RPMI8226 (cell line): ENCODE results near the gene ZNRF2.
"Not testable (repeated sequence)": the region's sequence is repeated elsewhere in the genome, so short reads cannot be mapped to it uniquely, and the experiment has no call there.

Experiments
- DNase-seq: peaks from one replicate; pipeline ENCODE4 v3.0.0-alpha.2; 2015

ZNRF2 gene

GRCh38 chr7:30292416-30293038 is 8.1 kb downstream of the ZNRF2 start:
- DNase-seq, result peak; percentile 81

GRCh38 chr7:30296304-30296703 is 11.9 kb downstream of the ZNRF2 start:
- DNase-seq, result peak; percentile 86

GRCh38 chr7:30297499-30297898 is 13.1 kb downstream of the ZNRF2 start:
- DNase-seq, result not testable (repeated sequence)

GRCh38 chr7:30298409-30298808 is 14.0 kb downstream of the ZNRF2 start:
- not testable (repeated sequence) for DNase-seq

- no peak for DNase-seq
Measured at GRCh38 chr7:30301751-30302150, 17.4 kb downstream of the ZNRF2 start.

GRCh38 chr7:30302656-30303311 is 18.4 kb downstream of the ZNRF2 start:
- DNase-seq, result peak; percentile 83

- peak; percentile 86 for DNase-seq
Measured at GRCh38 chr7:30303312-30304039, 19.1 kb downstream of the ZNRF2 start.

GRCh38 chr7:30304177-30304884 is 19.9 kb downstream of the ZNRF2 start:
- DNase-seq, result no peak

- DNase-seq, result no peak
Measured at GRCh38 chr7:30306976-30307375, 22.6 kb downstream of the ZNRF2 start.

- peak; percentile 86 for DNase-seq
Measured at GRCh38 chr7:30308389-30308788, 24.0 kb downstream of the ZNRF2 start.

- peak; percentile 66 for DNase-seq
Measured at GRCh38 chr7:30309302-30309701, 24.9 kb downstream of the ZNRF2 start.

GRCh38 chr7:30309842-30310435 is 25.5 kb downstream of the ZNRF2 start:
- peak; percentile 70 for DNase-seq

- DNase-seq, result no peak
Measured at GRCh38 chr7:30310674-30311362, 26.4 kb downstream of the ZNRF2 start.

- no peak for DNase-seq
Measured at GRCh38 chr7:30312178-30312577, 27.8 kb downstream of the ZNRF2 start.

- DNase-seq, result no peak
Measured at GRCh38 chr7:30313348-30313747, 29.0 kb downstream of the ZNRF2 start.

GRCh38 chr7:30313793-30314192 is 29.4 kb downstream of the ZNRF2 start:
- no peak for DNase-seq

- DNase-seq, result no peak
Measured at GRCh38 chr7:30315589-30315988, 31.2 kb downstream of the ZNRF2 start.

- no peak for DNase-seq
Measured at GRCh38 chr7:30320392-30320791, 36.0 kb downstream of the ZNRF2 start.

GRCh38 chr7:30321089-30321881 is 36.9 kb downstream of the ZNRF2 start:
- no peak for DNase-seq

- DNase-seq, result no peak
Measured at GRCh38 chr7:30321882-30322192, 37.4 kb downstream of the ZNRF2 start.

- peak; percentile 88 for DNase-seq
Measured at GRCh38 chr7:30322271-30323005, 38.0 kb downstream of the ZNRF2 start.
